RWPE2 (cell line): Measurements from ENCODE around the gene GNA14.

Experiments used
- ATAC-seq: fragments of 200-7000 bp; cut with Tn5 transposase; 3 replicates; pipeline ENCODE4 v1.9.1; 2021; ENCODE audit warnings: low read depth
- DNase-seq: peaks from one replicate; pipeline ENCODE4 v3.0.0-alpha.2; 2020; ENCODE audit warnings: low spot score
- H3K27ac ChIP-seq: fragments of 450-650 bp; 2 replicates; pipeline ENCODE4 v1.5.1; 2017; ENCODE audit warnings: mild to moderate bottlenecking; ENCODE audit not compliant: poor library complexity, severe bottlenecking
- H3K27me3 ChIP-seq: fragments of 250-450 bp; sonication (Bioruptor Pico); 2 replicates; pipeline ENCODE4 v1.5.1; 2021; ENCODE audit warnings: mild to moderate bottlenecking, moderate library complexity; ENCODE audit not compliant: insufficient read depth, poor library complexity, severe bottlenecking
- H3K36me3 ChIP-seq: fragments of 250-450 bp; sonication (Bioruptor Pico); 2 replicates; pipeline ENCODE4 v1.5.1; 2020; ENCODE audit warnings: low read depth, mild to moderate bottlenecking, moderate library complexity
- H3K4me1 ChIP-seq: fragments of 250-450 bp; sonication (Bioruptor Pico); 2 replicates; pipeline ENCODE4 v1.5.1; 2021; ENCODE audit warnings: mild to moderate bottlenecking, moderate library complexity; ENCODE audit not compliant: insufficient read depth, poor library complexity, severe bottlenecking
- H3K4me3 ChIP-seq: fragments of 250-450 bp; sonication (Bioruptor Pico); 2 replicates; pipeline ENCODE4 v1.5.1; 2021; ENCODE audit warnings: mild to moderate bottlenecking, moderate library complexity; ENCODE audit not compliant: severe bottlenecking
- H3K9me3 ChIP-seq: fragments of 250-450 bp; sonication (Bioruptor Pico); 2 replicates; pipeline ENCODE4 v1.5.1; 2021; ENCODE audit warnings: mild to moderate bottlenecking, moderate library complexity; ENCODE audit not compliant: severe bottlenecking
- TF ChIP-seq, protein P1 (sequence below): fragments of 450-650 bp; IDR thresholded peaks from one replicate; pipeline ENCODE4 v1.5.1; 2017; ENCODE audit warnings: mild to moderate bottlenecking, moderate library complexity; ENCODE audit not compliant: poor library complexity, severe bottlenecking

The GNA14 gene

DNA sequence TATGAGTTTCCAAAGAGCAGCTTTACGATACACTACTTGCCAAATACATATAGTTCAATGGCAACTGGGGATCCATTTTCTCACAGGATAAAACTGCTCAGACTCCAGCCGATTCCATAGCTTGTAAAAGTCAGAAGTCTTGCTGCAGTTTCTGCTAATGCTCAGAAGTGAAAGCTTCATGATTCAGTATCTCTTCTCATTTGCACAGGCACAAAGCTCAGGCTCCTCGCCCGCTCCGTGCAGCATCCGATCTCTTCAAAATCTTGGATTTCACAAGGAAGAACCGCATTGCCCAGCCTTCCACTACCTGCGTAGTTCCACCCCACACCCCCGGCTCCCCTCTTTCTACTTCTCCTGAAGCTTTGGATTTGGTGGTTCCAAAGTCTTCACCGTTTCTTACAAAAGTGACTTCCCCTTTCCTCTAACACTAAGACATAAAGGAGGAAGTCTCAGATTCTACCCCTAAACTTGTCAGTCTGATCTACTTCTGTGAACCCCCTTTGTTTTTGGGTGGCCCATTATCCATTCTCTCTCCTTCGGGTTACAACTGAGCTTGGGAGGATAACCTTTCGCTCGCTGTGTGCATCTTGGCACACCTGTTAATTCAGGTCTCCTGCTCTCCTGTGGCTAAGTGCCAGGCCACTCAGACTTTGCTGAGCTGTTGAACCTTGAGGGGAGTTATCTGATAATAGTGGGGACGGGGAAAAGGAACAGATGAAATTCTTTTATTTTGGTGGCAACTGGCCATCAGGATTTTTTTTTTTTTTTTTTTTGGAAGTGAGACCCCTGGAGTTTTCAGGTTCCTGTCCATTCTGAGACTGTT lies 194.1 kb downstream of the GNA14 start:
- no peaks in the 10 kb centered on the region for H3K36me3 ChIP-seq
- DNase-seq (no peak), ATAC-seq (no peak)
- no peak overlapping the region for H3K27ac ChIP-seq
- peaks cover 12% of the 10 kb centered on the region for H3K4me1 ChIP-seq
- H3K27me3 ChIP-seq: no peaks in the 10 kb centered on the region
- no peaks in the 10 kb centered on the region for H3K9me3 ChIP-seq
- TF ChIP-seq, protein P1, sequence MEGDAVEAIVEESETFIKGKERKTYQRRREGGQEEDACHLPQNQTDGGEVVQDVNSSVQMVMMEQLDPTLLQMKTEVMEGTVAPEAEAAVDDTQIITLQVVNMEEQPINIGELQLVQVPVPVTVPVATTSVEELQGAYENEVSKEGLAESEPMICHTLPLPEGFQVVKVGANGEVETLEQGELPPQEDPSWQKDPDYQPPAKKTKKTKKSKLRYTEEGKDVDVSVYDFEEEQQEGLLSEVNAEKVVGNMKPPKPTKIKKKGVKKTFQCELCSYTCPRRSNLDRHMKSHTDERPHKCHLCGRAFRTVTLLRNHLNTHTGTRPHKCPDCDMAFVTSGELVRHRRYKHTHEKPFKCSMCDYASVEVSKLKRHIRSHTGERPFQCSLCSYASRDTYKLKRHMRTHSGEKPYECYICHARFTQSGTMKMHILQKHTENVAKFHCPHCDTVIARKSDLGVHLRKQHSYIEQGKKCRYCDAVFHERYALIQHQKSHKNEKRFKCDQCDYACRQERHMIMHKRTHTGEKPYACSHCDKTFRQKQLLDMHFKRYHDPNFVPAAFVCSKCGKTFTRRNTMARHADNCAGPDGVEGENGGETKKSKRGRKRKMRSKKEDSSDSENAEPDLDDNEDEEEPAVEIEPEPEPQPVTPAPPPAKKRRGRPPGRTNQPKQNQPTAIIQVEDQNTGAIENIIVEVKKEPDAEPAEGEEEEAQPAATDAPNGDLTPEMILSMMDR: no peak
- no peak overlapping the region for H3K4me3 ChIP-seq

DNA sequence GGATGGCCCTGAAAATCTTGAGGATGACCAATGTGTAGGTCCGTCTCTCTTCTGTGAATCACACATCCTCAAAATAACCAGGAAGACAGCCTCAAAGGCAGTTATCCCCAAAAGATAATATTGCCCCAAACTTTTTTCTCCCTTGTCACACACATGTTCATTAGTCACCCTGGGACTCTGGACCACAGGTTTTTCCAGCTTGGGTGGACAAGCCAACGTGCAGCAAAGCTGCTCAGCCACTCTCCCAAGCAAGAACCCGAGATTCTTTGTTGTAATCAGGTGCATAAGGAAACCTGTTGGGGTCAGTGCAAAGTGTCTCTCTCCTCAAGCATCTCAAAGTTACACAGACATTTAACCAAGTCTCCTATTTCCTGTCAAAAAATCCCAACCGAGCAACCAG lies 196.6 kb downstream of the GNA14 start:
- Histone ChIP-seq H3K27ac (no peak overlapping the region), H3K4me1 (peaks cover 13% of the 10 kb centered on the region), H3K9me3 (no peaks in the 10 kb centered on the region), H3K36me3 (no peaks in the 10 kb centered on the region), H3K4me3 (no peak overlapping the region), H3K27me3 (no peaks in the 10 kb centered on the region)
- ATAC-seq (no peak), DNase-seq (no peak)
- TF ChIP-seq, protein P1: no peak

DNA sequence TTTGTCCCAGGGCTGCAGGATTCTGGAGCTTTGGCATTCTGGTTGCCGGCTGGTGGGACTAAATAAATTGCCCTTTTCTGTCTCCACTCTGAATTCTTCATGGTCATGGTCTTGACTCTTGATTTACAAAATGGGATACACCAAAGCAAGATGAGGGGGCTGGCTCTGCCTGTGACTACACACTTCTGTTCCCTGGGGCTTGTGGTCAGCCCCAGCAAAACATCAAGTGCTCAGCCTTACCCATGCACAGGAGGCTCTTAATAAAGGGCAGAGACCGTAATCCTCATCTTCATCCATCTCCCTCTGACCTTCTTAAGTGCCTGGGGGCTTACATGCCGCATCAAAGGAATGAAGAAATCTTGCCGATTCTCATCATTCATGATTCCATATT lies 198.0 kb downstream of the GNA14 start:
- H3K4me1 ChIP-seq: peaks cover 13% of the 10 kb centered on the region
- H3K36me3 ChIP-seq: no peaks in the 10 kb centered on the region
- H3K4me3 ChIP-seq: no peak overlapping the region
- no peaks in the 10 kb centered on the region for H3K9me3 ChIP-seq
- ATAC-seq: no peak
- no peak for DNase-seq
- H3K27me3 ChIP-seq: no peaks in the 10 kb centered on the region
- TF ChIP-seq, protein P1: no peak
- H3K27ac ChIP-seq: peak overlapping the region; percentile 61

DNA sequence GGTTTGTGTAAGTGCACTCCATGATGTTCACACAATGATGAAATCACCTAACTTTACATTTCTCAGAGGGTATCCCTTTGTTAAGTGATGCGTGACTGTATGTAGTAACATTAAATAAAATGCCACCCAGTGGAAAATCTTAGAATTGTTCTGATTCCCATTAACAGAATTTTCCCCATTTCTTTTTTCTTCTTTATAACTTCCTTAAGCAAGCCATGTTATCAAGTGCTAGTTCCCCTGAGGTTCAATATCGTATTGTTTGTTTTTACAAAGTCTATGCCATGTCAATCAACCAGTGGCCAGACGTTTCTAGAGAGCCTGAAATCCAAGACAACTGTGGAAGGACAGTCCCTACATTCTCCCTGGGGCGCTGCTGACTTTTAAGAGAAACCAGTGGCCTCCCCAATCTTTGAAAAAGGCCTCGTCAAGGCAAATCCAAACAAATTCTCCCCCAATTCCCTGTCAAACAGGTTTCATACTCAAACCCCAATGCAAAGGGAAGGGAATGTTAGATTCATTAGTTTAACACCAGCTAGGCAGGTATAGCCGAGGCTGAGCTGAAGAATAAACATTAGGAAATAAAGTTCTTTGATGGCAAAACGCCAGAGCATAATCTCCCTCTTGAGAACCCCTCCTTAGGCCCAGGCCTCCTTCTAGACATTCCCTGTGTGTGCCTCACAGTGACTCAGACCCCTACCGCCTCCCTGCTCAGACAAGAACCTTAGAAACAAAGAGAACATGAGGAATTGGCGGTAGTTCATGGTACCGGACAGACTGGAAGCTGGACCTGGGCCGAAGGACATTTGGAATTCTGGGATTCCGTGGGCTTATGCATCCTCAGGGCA lies 198.7 kb downstream of the GNA14 start:
- Histone ChIP-seq H3K4me3 (no peak overlapping the region), H3K36me3 (no peaks in the 10 kb centered on the region), H3K27me3 (no peaks in the 10 kb centered on the region), H3K9me3 (no peaks in the 10 kb centered on the region), H3K4me1 (peaks cover 13% of the 10 kb centered on the region), H3K27ac (peak overlapping the region; percentile 61)
- DNase-seq (peak; percentile 85), ATAC-seq (peak; percentile 98)
- TF ChIP-seq, protein P1: peak; percentile 30
